Pancreas (tissue), 10 donors: Measurements from ENCODE around the gene ASB1. TPM values are rescaled to one million over a fixed set of nuclear protein-coding genes. Genes with fewer than 3 reads are reported as not detected.

Experiments used
- ATAC-seq, 4 donors: fragments of 200-7000 bp; cut with Tn5 transposase; one replicate each; pipeline versions ENCODE4 v1.8.0 to v1.9.1; 2020; ENCODE audit warnings: mild to moderate bottlenecking in 4 of 4, moderate library complexity in 4 of 4
- DNase-seq, 6 donors: peaks; one replicate each; pipeline ENCODE4 v3.0.0-alpha.2; 2020
- FAIRE-seq: peaks from 2 replicates; lab custom pipeline; 2012; peaks lifted over from hg19 to GRCh38; lab: Jason Lieb, UNC
- H3K27ac ChIP-seq, 4 donors: fragments of 200-600 bp; sonication (generic); 1 replicate in 3 of 4; 2 replicates in 1 of 4; pipeline versions ENCODE4 v1.5.0 to v1.8.0; 2020
- H3K27me3 ChIP-seq, 4 donors: fragments of 200-600 bp; one replicate each; pipeline ENCODE4 v1.8.0; 2021
- H3K36me3 ChIP-seq, 3 donors: fragments of 200-600 bp; sonication (generic) in 1 of 3; one replicate each; pipeline versions ENCODE4 v1.5.0 to v1.8.0; 2020 to 2021
- H3K4me1 ChIP-seq, 3 donors: fragments of 200-600 bp; one replicate each; pipeline ENCODE4 v1.8.0; 2021
- H3K4me3 ChIP-seq, 4 donors: fragments of 200-600 bp; sonication (generic) in 2 of 4; one replicate each; pipeline versions ENCODE4 v1.5.0 to v1.8.0; 2020 to 2021
- H3K9me3 ChIP-seq, 4 donors: fragments of 200-600 bp; one replicate each; pipeline ENCODE4 v1.8.0; 2021
- CTCF ChIP-seq, 4 donors: fragments of 200-600 bp; sonication (generic) in 3 of 4; IDR thresholded peaks; one replicate each; pipeline versions ENCODE4 v1.5.0 to v1.8.0; 2021; ENCODE audit warnings: antibody characterized with exemption in 4 of 4
- WGBS, 2 donors: extraction: QIAGEN DNeasy Blood & Tissue Kit; methylation state at CpG; one replicate each; pipeline ENCODE4 v1.1.7; 2013; 5-methylcytosine and 5-hydroxymethylcytosine counted together
- intact Hi-C, 3 donors: fragments of 100-400 bp; cut with DNase I; formaldehyde crosslinking; loops; one replicate each; pipeline versions ENCODE4 v1.11.1 to v1.14.2; 2022
- polyA plus RNA-seq, 2 donors: library from polyadenylated mRNA; stranded (reverse); fragments of 200-250 nt; gene quantifications; one replicate each; pipeline ENCODE4 v1.2.3, GENCODE V29; 2013
- total RNA-seq, 6 donors: library from RNA; stranded (reverse); fragmentation: NEBNext Ultra II Directional in 4 of 6; extraction: Animal tissue kit (Norgen Biotek cat#: 25700) in 4 of 6; gene quantifications; one replicate each; pipeline versions ENCODE4 v1.2.1 to v1.2.4, GENCODE V29; 2021 to 2023
- donor health status: healthy with polysubstance abuse.
- donor health status: DM: no; HTN: no; CAD: no; lungs with moderate emphysema.
- donor health status: DM: no; HTN: no; CAD: no.
- donor health status: control.
- donor health status: control.
- donor health status: Bipolar disorder and iron deficiency.
- donor health status: DM: yes; HTN: yes; CAD: no.
- donor health status: DM: no; HTN: no; CAD: no.
- donor health status: DM: no; HTN: no; CAD: no.
- donor health status: DM: yes; HTN: yes; CAD: no.

The ASB1 gene
- total RNA-seq (10 to 100 TPM; 11.3 to 15.3 (median 12.9) TPM), polyA plus RNA-seq (10 to 100 TPM; 14.6 to 25.1 TPM)

DNA sequence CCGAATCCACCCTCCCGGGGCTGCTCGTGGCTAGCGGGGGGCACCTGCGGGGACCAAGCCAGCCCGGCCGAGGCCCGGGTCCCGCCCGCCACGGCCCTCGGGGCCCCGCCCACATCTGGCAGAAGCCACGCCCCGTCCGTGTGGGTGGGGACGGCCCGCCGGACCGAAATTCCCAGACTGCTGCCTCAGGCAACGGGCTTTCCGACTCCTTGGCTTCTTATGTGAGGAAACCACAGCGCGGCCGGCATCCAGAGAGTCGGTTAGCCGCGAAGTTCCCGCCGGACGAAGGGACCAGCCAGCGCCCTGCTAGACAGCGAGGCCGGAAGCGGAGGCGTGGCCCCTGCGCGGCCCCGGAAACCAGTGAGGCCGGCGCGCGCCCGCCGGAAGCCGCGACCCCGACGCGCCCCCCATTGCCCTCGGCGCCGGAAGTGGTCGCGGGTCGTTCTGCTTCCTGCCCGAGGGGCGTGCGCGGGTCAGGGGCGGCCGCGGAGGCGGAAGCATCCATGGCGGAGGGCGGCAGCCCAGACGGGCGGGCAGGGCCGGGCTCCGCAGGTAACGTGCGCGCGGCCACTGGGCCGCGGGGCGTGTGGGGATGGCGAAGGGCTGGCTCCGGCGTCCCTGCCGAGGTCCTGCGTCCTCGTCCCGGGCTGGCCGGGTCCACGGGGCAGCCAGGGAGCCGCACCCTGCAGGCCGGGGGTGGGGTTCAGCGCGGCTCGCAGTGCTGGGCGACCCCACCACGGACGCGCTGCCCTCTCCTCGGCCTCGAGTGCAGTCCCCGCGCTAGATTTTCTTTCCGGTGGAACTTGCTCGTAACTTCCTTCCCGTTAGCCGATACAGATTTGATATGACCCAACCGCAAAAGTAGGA, at the start of gene ASB1:
Gene ASB1 (plus strand): TSS at position 360 of the 867 bp plus-strand sequence. CDS start 144 bp downstream, at position 504.
- DNase-seq (peak; percentile 52 to 90 (median 72)), ATAC-seq (peak; percentile 87 to 93 (median 92)), FAIRE-seq (no peak)
- 0 to 1% methylated on average over 87 to 104 of the region's 104 CpGs for WGBS, 2 donors
- Histone ChIP-seq H3K36me3 (no peaks in the 10 kb centered on the region), H3K4me3 (peak within 1 kb of the TSS; percentile 73 to 98 (median 91)), H3K27ac (peak within 1 kb of the TSS; percentile 77 to 87 (median 83)), H3K4me1 (peaks cover 8 to 16% (median 10%) of the 10 kb centered on the region in 3 donors), H3K9me3 (no peaks in the 10 kb centered on the region), H3K27me3 (no peaks in the 10 kb centered on the region)
- no peak for TF ChIP-seq CTCF (IDR thresholded peaks at IDR 0.05)
- intact Hi-C loops = loop anchor here in 1 of 3 donors (10.0 kb wide), 1 partner anchor 52 kb away; no protein-coding TSS in a partner anchor

- no peak overlapping the region for H3K4me3 ChIP-seq
- H3K36me3 ChIP-seq = no peaks in the 10 kb centered on the region
- no peaks in the 10 kb centered on the region for H3K27me3 ChIP-seq
- peaks cover 0 to 23% (median 8%) of the 10 kb centered on the region in 3 donors for H3K4me1 ChIP-seq
- FAIRE-seq (no peak), DNase-seq (no peak), ATAC-seq (no peak)
- peak overlapping the region in 1 of 4 donors; percentile 6 for H3K27ac ChIP-seq
- WGBS, 2 donors = 85 to 86% methylated on average over 11 of the region's 11 CpGs
- H3K9me3 ChIP-seq = no peaks in the 10 kb centered on the region
- no peak for TF ChIP-seq CTCF (IDR thresholded peaks at IDR 0.05)
- intact Hi-C loops = loop anchor here in 2 of 3 donors (5.0 to 10.0 kb wide), 2 partner anchors 46 to 84 kb away; partner anchors contain the start of gene ASB1 (in 1 of the 2)
These were observed 48.3 kb upstream of the ASB1 start for GRCh38 chr2:238378230-238379095.

DNA sequence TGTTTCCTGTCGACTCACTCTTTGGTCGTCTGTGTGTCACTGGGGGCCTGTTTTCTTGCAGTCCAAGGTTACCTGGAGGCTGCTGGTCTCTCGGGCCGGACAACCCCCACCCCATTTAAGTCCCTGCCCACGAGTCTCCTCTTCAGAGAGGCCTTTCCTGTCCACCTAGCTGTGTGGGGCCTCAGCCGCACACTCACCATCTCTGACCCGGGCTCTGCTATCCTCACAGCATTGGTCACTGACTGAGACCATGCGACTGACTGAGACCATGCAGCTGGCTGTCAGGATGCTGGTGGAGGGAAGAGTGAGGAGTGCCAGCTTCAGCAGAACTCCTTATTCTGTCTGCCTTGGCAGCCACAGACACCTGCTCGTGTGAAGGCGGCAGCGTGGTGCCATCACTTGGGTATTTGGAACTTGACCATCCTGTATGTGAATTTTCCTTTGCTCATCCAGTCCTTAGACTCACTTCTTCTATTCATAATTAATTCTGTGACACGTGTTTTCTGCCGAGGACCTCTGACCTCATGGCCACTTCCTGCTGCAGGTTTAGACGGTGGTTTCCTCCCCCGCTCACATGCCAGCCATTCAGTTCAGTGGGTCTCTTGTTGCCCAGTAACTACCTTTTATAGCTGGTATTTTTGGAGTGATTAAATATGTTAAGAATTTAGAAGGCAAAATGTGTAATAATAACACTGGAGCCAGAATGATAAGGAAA, 47.5 kb upstream of the ASB1 start:
- Histone ChIP-seq H3K27me3 (no peaks in the 10 kb centered on the region), H3K9me3 (no peaks in the 10 kb centered on the region), H3K36me3 (no peaks in the 10 kb centered on the region), H3K4me1 (peaks cover 0 to 23% (median 8%) of the 10 kb centered on the region in 3 donors), H3K27ac (peak overlapping the region in 2 of 4 donors; percentile 6 to 61), H3K4me3 (no peak overlapping the region)
- FAIRE-seq (no peak), DNase-seq (peak in 1 of 6 donors; percentile 23), ATAC-seq (peak; percentile 51 to 83 (median 68))
- intact Hi-C loops = loop anchor here in 2 of 3 donors (5.0 to 10.0 kb wide), 2 partner anchors 46 to 83 kb away; partner anchors contain the start of gene ASB1 (in 1 of the 2)
- TF ChIP-seq CTCF (IDR thresholded peaks at IDR 0.05) = no peak
- WGBS, 2 donors = 85 to 86% methylated on average over 15 of the region's 15 CpGs

- peak overlapping the region in 1 of 4 donors; percentile 28 for H3K27ac ChIP-seq
These were observed 46.4 kb upstream of the ASB1 start for GRCh38 chr2:238380336-238380735.

More at GRCh38 chr2:238380336-238380735, 46.4 kb upstream of the ASB1 start:
- ATAC-seq (no peak), FAIRE-seq (no peak), DNase-seq (no peak)
- intact Hi-C loops = no loop called here
- Histone ChIP-seq H3K4me1 (peaks cover 0 to 23% (median 8%) of the 10 kb centered on the region in 3 donors), H3K27me3 (no peaks in the 10 kb centered on the region), H3K36me3 (no peaks in the 10 kb centered on the region), H3K4me3 (no peak overlapping the region), H3K9me3 (no peaks in the 10 kb centered on the region)
- WGBS, 2 donors = 86 to 94% methylated on average over 7 of the region's 7 CpGs
- no peak for TF ChIP-seq CTCF (IDR thresholded peaks at IDR 0.05)
